GM12878 (cell line): Measurements from ENCODE around the gene UBAC2. TPM values are rescaled to one million over a fixed set of nuclear protein-coding genes. Genes with fewer than 3 reads are reported as not detected.

ENCODE experiments used
- BCLAF1 ChIP-seq: fragments of 450-650 bp; IDR thresholded peaks from 2 replicates; pipeline ENCODE4 v1.6.1; 2017; ENCODE audit warnings: antibody characterized with exemption, mild to moderate bottlenecking, moderate library complexity
- BHLHE40 ChIP-seq, 2 experiments: fragments of 450-650 bp in 1 of 2; IDR thresholded peaks; 2 replicates each; pipeline ENCODE4 v1.6.1; 2011 to 2017; ENCODE audit warnings: low read depth in 2 of 2, borderline replicate concordance in 1 of 2, improper control_type of control experiment in 1 of 2, low read length in 1 of 2, mild to moderate bottlenecking in 1 of 2
- CEBPZ ChIP-seq: fragments of 150-350 bp; IDR thresholded peaks from 2 replicates; pipeline ENCODE4 v1.6.1; 2016; ENCODE audit warnings: low read depth, low read length
- CHD4 ChIP-seq: fragments of 200-600 bp; sonication (generic); IDR thresholded peaks from 2 replicates; pipeline ENCODE4 v1.6.1; 2016; ENCODE audit warnings: mild to moderate bottlenecking
- GATAD2B ChIP-seq: fragments of 450-650 bp; conservative IDR thresholded peaks from 2 replicates; pipeline ENCODE4 v1.6.1; 2017; ENCODE audit warnings: low read depth, mild to moderate bottlenecking, moderate library complexity
- PBX3 ChIP-seq: IDR thresholded peaks from 2 replicates; pipeline ENCODE4 v1.6.1; 2011; ENCODE audit warnings: mild to moderate bottlenecking, low read depth, low read length, moderate library complexity; ENCODE audit not compliant: insufficient replicate concordance
- POLR2A ChIP-seq: IDR thresholded peaks from 2 replicates; pipeline ENCODE4 v1.6.1; 2011; ENCODE audit warnings: low read depth, mild to moderate bottlenecking, low read length
- POLR2AphosphoS2 ChIP-seq: IDR thresholded peaks from 2 replicates; pipeline ENCODE4 v1.6.1; 2011; ENCODE audit warnings: low read depth, mild to moderate bottlenecking, low read length, improper control_type of control experiment, moderate library complexity
- REST ChIP-seq: IDR thresholded peaks from 2 replicates; pipeline ENCODE4 v1.6.1; 2012; ENCODE audit warnings: mild to moderate bottlenecking, low read depth, low read length
- ZNF24 ChIP-seq: fragments of 450-650 bp; IDR thresholded peaks from 2 replicates; pipeline ENCODE4 v1.6.1; 2017; ENCODE audit warnings: antibody characterized with exemption, mild to moderate bottlenecking
- ZNF384 ChIP-seq: IDR thresholded peaks from 2 replicates; pipeline ENCODE4 v1.6.1; 2012; ENCODE audit warnings: low read depth, mild to moderate bottlenecking, low read length, improper control_type of control experiment, borderline replicate concordance
- polyA plus RNA-seq, 11 experiments: library from polyadenylated mRNA; depleted of rRNA in 4 of 11; unstranded in 6 of 11; stranded (reverse) in 5 of 11; fragments of >200 nt; fragmentation: Nextera tagmentation in 4 of 11; fragmentation: Illumina TruSeq in 1 of 11; extraction: Ambion mirVana in 4 of 11; extraction: Trizol in 1 of 11; gene quantifications; 1 replicate in 1 of 11; 2 replicates in 10 of 11; pipeline versions ENCODE4 v1.2.1 to v1.2.3, GENCODE V29; 2011 to 2016; ENCODE audit warnings: inconsistent platforms in 2 of 11, missing spikeins in 2 of 11, low read depth in 1 of 11
- total RNA-seq, 4 experiments: library from RNA; depleted of rRNA in 3 of 4; stranded (reverse); fragments of >200 nt in 3 of 4; fragmentation: Illumina TruSeq in 1 of 4; extraction: Trizol in 1 of 4; gene quantifications; 2 replicates each; pipeline versions ENCODE4 v1.2.1 to v1.2.3, GENCODE V29; 2013 to 2021
- TF ChIP-seq, protein P1 (sequence below): fragments of 450-650 bp; formaldehyde crosslinking; IDR thresholded peaks from 2 replicates; pipeline ENCODE4 v1.4.0; 2022; ENCODE audit warnings: mild to moderate bottlenecking, moderate library complexity

The UBAC2 gene
- total and polyA plus RNA-seq, 10 of the 15 experiments (the other 5 are each of a cell fraction or from before 2014, with no cell fraction given) = 3.0 to 54.6 (median 17.4) TPM

DNA sequence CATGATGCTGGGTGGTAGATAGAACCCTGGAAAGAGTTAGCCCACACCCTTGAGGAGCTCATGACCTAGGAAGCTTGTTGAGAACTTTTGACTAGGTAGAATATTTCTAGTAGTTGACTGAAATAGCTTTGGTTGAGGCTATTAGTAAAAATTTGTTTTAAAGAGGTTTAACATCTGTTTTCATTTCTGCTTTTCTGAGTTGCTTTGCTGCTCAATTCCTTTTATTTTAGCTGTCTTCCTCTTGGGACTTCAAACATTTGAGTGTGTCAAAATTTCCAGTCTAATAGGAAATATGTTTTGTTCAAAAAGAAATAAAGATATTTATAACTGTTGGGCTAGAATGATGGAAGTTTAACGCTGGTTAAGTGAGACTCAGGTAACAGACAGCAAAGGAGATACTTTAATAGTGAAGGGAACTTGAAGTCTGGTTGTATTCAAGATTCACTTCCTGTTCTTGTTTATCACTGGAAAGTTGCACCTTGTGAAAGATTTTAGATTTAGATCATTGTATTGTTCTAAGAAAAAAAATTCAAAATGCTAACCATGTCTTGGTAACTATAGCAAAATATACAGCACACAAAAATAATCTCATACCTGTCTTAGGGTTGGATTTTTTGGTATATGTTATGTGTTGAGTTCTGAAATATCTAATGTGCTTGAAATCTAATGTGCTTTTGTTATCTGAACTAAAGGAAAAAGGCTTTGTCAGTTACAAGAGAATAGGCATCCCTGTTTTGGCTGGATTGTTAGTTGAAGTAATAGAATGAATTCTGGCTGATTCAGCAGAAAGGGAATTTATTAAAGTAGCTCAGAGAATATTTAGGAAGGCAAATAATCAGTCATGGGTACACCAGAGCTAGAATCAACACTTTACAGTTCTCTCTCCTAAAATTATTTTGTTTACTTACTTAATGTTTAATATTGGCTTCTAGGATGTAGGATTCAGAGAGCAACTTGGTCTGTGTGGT, 81.9 kb downstream of the UBAC2 start (continued):
- TF ChIP-seq CEBPZ (no peak), ZNF24 (no peak), REST (no peak), POLR2AphosphoS2 (no peak), GATAD2B (no peak; the same call in 1 of the 2 replicates), ZNF384 (no peak), CHD4 (0 out of 2 replicates have a peak, but pooled peaks have one; percentile 49), PBX3 (no peak), BCLAF1 (no peak), POLR2A (no peak), BHLHE40 (IDR thresholded peaks at IDR 0.05; ENCODE audit: borderline replicate concordance in 1 of 2, low read depth in 2 of 2, low read length in 1 of 2) (peak in 1 of 2 experiments; percentile 3; a peak in 1 of 4 replicates)
- TF ChIP-seq, protein P1, sequence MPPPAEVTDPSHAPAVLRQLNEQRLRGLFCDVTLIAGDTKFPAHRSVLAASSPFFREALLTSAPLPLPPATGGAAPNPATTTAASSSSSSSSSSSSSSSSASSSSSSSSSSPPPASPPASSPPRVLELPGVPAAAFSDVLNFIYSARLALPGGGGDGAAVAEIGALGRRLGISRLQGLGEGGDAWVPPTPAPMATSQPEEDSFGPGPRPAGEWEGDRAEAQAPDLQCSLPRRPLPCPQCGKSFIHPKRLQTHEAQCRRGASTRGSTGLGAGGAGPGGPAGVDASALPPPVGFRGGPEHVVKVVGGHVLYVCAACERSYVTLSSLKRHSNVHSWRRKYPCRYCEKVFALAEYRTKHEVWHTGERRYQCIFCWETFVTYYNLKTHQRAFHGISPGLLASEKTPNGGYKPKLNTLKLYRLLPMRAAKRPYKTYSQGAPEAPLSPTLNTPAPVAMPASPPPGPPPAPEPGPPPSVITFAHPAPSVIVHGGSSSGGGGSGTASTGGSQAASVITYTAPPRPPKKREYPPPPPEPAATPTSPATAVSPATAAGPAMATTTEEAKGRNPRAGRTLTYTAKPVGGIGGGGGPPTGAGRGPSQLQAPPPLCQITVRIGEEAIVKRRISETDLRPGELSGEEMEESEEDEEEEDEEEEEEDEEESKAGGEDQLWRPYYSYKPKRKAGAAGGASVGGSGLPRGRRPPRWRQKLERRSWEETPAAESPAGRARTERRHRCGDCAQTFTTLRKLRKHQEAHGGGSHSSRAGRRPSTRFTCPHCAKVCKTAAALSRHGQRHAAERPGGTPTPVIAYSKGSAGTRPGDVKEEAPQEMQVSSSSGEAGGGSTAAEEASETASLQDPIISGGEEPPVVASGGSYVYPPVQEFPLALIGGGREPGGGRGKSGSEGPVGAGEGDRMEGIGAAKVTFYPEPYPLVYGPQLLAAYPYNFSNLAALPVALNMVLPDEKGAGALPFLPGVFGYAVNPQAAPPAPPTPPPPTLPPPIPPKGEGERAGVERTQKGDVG = no peak
